NCI-H2107 (cell line): Measurements from ENCODE around the gene TRPT1.
A peak's percentile ranks its signal among the peaks of the same experiment; 100 is the strongest.

Source experiments
- DNase-seq: peaks from one replicate; lab custom pipeline; 2025; lab: John Stamatoyannopoulos, UW

TRPT1 gene

DNA sequence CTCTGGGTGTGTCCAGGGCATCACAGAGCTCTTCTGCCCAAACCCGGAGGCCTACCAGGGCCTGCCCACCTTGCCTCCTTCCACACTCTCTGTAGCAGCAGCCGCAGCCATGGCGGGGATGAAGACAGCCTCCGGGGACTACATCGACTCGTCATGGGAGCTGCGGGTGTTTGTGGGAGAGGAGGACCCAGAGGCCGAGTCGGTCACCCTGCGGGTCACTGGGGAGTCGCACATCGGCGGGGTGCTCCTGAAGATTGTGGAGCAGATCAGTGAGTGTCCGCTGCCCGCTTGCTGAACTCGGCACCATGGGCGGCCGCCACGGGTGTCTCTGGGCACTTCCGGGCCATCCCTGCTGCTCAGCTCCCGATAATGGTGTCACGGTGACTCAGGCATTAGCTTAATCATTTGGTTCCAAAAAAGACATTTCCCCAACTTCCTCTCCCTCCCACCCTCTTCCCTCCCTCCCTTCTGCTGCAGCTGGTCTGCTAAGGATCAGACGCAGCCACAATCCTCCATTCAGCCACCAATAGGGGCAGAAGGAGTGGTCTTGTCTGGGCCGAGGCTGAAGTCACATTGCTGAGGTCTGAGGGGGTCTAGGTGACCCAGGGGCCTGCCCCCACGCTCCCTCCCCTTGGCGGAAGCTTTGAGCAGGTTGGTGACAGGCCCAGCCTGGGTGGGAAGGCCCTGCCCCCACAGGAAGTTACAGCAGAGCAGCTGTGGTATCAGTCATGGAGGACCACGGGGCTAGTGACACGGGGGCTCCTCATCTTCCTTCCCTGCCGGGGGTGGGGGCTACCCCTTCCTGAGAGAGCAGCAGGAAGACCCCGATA, 18.5 kb downstream of the TRPT1 start:
- DNase-seq, result no peak

DNA sequence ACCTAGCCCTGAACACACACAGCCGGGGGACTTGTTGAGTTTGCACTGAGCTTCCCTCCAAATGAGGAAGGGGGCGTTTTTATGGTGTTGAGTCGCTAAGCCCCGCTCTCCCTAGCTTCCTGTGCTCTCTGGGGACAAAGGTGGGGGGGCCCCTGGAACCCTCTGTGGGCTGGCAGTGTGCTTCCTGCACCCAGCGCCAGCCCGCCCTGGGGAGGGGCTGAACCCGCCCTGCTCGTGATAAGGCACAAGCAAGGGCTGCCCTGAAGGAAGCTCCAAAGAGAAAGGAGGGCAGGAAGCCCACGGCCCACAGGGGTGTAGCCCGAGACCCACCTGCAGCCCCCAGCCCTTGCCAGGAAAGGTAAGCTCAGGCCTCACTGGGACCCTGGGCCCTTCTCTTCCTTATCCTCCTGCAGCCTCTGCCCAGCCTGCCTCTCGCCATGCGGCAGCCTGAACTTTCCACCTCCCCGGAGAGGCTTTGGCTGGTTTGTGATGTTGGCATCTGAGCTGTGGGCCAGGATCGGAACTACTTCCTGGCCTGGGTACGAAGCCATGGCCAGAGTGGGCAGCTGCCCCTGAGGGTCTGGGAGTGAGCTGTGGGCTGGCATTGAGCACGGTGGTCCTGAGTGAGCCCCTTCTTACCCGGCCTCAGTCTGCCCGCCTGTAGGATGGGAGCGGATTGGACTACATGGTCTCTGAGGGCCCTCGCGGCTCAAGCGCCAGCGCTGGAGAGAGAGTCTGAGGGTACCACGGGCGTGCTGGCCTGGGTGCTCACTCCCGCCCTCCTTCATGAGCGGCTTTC, 19.3 kb downstream of the TRPT1 start, which contains the start of gene FERMT3:
Gene FERMT3, plus strand, starts transcription at position 265 of the 799 bp plus-strand sequence. CDS start 644 bp downstream, outside the sequence.
- no peak for DNase-seq

DNA sequence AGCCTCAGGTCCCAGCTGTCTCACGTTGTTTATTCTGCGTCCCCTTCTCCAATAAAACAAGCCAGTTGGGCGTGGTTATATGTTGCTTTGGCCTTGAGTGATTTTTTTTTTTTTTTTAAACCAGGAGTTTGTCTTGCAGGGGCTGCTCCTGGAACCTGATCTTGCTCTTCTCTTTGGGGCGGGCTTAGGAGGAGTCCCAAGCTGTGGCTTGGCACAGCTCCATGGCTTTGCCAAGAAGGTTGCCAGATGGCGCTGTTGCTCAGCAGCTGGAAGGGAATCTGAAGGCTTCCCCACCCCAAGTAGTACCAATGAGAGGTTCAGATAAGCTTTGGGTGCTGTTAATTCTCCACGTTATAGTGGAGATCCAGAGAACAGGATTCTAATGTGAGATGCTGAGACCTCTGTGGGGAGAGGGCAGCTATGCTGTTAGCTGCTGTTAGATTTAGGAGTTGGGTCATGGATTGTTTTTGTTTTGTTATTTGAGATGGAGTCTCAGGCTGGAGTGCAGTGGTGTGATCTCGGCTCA, 21.5 kb downstream of the TRPT1 start:
- DNase-seq, result peak; percentile 92

DNA sequence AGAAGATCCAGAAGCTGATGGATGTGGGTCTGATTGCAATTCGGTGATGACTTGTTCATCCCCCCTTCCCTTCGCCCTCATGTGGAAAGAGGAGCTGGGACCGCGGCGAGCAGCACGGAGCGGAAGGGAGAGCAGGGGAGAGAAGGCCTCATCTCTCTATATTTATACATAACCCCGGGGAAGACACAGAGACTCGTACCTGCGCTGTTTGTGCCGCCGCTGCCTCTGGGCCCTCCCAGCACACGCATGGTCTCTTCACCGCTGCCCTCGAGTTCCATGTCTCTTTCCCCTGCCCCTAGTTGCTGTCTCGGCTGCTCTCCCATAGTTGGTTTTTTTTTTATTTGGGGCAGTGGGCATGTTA, 21.9 kb downstream of the TRPT1 start:
- DNase-seq, result no peak

DNA sequence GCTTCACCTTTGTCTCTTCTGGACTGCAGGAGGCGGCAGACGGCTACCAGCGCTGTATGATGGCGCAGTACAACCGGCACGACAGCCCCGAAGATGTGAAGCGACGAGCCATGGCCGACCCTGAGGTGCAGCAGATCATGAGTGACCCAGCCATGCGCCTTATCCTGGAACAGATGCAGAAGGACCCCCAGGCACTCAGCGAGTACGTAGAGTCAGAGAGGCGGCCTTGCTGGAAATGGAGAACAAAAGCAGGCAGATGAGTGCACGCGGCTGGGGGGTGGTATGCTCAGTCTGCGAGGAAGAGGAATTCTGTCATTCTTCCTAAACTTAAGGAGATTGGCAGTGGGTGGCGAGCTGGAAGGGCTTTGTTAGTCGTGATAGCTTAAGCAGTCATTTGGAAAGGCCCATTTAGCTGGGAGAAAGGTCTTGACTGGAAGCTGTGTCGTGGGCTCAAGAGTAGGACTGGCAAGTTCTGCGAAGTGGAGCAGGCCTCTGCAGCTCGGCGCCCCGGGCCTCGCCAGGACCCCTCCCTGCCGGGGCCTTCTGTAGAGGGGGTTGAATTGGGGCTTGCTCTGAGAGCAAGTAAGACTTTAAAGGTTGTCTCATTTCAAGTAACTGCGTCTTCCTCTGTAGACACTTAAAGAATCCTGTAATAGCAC, 22.4 kb downstream of the TRPT1 start:
- DNase-seq, result no peak

DNA sequence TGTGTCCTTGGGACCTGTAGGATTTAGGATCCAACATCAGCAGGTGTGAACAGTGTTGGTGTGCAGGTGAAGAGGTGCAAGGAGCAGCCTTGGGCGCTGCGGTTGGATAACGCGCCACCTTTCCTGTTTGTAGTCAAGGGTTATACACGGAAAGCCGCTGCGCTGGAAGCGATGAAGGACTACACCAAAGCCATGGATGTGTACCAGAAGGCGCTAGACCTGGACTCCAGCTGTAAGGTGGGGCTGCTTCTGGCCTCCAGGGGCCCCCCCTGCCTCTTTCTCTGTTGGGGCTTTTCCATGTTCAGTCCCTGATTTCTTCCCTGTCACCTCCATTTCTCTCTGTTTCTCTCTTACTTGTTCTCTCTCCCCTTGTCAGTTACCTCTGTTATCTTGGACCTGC, 23.0 kb downstream of the TRPT1 start:
- DNase-seq, result no peak

DNA sequence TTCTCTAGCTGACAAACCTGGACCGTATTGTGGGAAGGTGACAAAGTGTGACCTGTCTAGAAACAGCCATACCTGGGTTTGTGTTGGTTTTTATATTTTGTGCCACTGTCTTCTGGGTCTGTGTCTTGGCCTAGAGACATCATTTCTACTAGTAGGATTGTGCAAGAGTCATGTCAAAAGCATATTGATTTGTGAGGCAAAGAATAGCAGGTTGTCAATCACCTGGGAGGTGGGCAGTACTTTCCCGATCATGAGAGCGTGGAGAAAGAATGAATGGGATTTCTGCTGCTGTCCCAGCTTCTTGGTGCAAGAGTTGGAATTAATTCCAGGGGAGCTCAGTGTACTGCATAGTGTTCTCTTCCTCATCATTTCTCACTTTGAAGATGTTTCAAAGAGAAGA, 24.4 kb downstream of the TRPT1 start:
- DNase-seq, result no peak

DNA sequence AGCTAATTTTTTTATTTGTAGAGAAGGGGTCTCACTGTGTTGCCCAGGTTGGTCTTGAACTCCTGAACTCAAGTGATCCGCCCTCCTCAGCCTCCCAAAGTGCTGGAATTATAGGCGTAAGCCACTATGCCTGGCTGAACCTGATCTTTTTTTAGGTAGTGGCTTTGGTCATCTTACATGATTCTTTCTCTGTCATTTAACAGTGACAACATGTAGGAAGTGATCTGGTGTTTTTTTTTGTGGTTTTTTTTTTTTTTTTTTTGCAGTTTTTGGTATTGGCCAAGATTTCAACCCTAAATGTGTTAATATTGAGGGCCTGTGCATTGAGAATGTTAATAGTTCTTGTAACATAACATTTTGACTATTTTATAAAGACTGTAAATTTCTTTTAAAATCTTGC, 27.5 kb downstream of the TRPT1 start:
- no peak for DNase-seq

DNA sequence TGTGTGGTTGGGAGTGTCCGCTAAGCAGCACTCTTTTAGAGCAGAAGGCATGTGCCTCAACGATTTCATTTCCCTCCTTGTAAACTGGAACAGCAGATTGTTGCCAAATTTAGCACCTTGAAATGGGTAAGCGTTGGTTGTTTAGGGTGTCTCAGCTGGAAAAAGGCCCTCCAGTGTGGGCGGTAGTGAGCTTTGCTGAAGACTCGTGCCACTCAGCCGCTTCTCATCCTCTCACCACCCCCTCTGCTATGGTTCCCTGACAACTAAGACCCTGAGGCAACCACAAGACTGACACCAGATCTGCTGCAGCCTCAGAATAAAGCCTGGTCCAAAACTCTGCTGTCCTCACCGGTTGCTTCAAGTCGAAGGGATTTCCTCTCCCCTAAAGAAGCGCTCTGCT, 29.4 kb downstream of the TRPT1 start:
- no peak for DNase-seq

DNA sequence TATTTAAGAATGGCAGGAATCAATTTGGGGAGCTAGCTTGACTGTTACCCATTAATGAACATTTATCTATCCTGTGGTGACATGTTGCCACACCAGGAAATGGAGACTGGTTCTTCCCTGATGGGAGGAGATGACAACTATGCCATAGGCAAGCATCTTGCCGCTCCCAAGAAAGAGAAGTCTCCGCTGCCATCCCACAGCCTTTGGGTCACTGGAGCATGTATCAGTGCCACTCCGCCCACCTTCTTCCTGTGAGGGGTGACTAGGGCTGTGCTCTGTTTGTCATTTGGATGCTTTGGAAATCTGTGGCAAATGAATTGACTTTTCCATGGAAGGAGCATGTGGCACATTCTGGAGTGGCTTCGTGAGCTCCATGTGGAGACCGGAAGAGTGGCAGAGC, 33.6 kb downstream of the TRPT1 start:
- DNase-seq, result no peak

DNA sequence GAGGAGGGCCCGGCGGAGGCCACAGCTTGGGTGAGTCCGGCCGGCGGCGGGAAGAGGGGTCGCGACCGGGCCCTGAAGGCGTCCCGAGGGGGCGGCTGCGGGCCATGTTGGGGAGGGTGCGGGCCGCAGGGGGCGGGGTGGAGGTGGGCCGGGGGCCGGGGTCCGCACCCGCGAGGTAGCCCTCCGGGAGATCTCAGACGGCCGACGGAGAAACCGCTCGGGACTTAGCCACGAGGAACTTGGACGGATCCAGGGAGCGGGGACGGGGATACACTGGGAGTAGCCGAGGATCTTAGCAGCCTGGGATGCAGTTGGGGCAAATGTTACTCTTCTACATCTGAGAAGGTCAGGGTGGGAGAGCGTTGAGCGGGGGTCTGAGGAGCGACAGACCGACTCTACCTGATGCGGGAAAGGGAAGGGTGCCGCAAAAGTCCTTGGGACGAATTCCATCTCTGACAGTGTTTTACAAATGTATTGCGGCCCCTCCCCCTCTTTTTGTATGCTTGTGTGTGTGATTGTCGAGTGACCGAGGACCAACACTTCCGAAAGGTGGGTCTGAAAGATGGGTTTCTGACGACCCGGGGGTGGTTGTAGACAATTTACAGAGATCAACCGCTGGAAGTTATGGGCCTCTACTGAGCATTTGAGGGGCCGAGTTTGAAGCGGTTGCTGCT, 39.4 kb downstream of the TRPT1 start:
- DNase-seq, result no peak

DNA sequence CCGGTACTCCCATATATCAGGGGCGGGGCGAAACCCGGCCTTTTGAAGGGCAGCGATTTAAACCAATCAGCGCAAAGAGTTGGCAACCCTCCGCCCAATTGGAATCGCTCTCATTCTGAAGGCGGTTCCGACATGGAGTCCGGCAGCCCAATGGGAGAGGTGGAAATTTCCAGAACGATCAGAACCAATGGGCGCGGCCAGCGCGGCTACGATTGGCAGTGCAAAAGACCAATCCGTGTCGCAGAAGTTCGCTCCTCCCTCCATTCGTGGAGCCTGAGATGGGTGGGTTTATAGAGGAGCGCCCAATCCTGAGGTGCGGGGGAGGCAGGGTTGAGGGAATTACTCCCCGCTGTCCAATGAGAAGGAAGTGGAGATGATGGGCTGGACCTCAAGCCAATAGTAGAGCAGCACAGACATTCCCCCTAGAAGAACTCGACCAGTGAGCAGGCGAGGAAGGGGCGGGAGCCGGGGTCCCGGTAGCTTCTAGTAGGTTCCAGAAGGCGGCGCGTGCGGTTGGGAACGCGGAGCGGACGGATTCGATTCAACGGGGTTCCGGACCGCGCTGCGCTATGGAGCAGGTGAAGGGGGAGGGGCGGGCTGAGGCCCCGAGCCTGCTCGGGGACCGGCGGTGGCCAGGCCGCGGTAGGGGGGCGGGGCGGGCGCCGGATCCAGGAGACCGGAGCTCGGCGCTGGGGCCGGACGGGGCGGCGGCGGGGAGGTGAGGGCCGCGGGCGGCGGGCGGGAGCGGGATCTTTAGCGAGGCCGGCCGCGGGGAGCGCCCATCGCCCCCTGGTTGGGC, 40.1 kb downstream of the TRPT1 start, which contains the start of gene STIP1:
Gene STIP1, plus strand, starts transcription at position 479 of the 799 bp plus-strand sequence. Its CDS starts 91 bp downstream, at position 570.
- peak; percentile 99 for DNase-seq

DNA sequence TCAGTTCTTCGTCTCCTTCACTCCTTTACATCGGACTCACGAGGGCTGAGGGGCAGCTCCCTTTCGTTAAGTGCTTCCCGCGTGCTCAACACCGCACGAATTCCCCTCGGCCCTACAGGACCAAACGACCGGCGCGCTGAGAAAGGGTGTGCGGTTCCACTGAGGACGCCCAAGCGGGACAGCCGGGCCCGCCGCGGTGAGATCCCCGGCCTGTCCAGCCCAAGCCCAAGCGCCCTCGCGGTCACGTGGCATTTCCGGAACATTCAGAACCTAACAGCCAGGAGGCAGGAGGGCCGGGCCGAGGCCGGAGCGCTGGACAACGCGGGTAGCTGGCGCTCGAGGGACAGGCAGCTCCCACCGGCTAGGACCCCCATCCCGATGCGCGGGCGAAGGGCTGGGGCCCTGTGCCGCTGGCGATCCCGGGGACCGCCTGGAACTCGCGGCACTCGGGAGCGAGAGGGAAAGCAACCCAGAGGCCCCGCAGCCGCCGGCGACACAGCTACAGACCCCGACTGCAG, 40.8 kb downstream of the TRPT1 start:
- DNase-seq, result no peak

DNA sequence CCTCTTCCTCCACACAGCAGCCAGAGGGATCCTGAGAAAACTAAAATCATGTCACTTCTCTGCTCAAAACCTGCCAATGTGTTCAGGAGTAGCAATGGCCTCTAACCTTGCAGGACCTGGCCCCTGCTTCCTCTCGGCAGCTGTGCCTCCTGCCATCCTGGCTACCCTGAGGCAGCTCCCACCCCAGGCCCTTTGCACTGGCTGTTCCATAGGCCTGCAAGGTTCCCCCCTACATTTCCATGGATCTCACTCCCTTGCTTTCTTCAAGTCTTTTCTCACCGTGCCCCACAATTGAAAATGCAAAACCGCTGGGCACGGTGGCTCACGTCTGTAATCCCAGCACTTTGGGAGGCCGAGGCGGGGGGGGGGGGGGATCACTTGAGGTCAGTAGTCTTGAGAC, 42.1 kb downstream of the TRPT1 start:
- DNase-seq, result no peak

DNA sequence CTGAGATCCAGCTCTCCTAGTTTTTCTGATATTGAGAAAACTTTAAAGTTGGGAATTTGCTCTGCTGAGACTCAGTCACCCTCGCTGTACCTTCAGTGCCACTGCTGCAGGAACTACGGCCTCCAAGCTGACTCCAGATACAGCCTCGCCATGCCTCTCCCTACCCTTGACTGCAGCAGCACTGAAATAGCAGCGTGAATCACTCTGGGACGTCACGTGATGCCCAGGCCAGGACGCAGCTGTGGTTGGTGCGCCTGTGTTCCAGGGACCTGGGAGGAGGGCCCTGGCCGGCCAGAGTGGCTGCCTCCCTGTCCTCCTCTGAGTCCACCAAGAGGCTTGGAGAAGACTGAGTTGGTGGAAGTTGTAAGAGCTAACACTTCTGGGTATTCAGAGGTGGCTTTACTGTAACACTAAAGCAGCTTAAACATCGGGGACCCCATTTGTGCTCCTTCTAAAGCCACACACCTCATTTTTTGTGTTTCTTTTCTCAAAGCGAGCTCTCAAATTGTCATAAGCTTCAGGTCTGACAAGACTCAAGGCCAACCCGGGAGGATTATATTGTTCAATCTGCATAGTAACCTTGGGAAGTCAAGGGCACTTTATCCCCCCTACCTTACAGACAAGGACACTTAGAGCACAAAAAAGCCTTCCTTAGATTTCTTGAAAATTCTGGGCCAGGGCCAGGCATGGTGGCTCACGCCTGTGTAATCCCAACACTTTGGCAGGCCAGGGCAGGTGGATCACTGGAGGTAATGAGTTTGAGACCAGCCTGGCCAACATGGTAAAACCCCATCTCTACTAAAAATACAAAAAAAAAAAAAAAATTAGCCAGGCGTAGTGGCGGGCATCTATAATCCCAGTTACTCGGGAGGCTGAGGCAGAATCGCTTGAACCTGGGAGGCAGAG, 44.2 kb downstream of the TRPT1 start:
- peak; percentile 54 for DNase-seq

DNA sequence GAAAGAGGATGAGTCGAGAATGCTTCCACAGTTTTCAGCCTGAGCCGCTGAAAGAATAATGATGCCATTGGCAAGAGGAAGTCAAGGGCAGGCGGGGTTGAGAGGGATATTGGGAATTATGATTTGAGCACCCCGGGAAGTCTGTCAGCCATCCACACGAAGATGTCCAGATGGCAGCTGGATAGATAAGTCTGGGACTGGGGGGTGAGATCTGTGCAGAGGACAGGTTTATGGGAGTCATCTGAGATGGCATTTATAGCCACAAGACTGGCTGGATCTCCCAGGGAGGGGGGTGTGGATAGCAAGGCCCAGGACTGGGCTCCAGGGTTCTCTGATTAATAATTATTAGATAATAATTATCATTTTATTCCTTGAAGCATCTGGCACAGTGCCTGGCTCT, 45.1 kb downstream of the TRPT1 start:
- DNase-seq, result no peak

DNA sequence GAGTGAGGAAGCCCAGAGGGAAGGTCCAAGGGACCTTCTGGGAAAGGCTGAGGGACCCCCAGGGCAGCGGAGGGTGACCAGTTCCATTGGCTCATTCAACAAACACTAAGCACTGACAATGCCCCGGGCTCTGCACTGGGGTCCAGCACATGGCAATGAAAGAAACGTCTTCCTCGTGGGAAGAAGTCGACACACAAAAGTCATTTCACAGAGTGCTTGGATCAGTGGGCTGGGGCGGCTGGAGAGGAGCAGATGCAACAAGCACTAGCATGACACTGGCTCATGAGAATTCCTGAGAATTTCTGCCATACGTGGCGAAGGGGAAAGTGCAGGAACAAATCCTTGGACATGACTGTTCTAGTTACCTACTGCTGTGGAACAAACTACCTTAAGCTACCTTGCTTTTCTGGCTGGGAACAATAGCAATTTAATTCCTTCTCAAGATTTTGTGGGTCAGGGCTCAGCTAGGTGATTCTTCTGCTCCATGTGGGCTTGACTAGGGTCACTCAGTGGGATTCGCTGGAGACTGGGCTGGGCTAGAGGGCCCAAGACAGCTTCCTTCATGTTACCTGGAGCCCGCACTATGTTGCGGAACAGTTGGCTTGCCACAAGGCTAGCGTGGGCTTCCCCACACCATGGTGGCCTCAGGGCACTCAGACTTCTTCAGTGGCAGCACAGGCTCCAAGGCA, 46.9 kb downstream of the TRPT1 start:
- DNase-seq, result no peak

DNA sequence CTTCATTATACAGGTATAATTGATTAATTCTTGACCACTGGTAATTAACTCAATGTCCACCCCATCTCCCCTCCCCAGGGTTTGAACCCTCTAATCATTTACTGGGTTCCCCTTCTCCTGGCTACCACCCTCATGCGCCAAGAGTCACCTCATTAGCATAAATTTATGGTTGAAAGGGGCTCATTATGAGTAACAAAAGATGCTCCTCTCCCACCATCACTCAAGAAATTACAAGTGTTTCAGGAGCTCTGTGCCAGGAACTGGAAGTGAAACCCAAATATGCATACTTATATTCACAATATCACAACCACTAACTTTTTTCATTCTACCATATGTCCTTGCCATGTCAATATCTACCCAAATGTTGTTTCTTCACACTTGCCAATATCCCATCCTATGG, 47.8 kb downstream of the TRPT1 start:
- DNase-seq, result no peak

DNA sequence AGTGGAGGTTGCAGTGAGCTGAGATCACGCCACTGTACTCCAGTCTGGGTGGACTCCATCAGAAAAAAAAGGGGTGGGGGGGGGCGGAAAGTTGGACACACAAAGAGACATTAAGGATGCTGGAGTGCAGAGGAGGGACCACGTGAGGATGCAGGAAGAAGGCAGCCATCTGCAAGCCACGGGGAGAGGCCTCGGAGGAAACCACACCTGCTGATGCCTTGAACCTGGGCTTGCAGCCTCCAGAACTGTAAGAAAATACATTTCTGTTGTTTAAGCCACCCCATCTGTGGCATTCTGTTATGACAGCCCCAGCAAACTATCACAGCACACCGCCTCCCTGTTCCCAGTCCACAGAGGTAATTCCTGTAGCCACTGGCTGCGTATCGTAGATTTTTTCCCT, 49.2 kb downstream of the TRPT1 start:
- DNase-seq, result no peak
